ENCODE results near the gene KCTD11. TPM values are rescaled to one million over a fixed set of nuclear protein-coding genes. Genes with fewer than 3 reads are reported as not detected.

The KCTD11 gene
- total RNA-seq, 1 experiment from 2014 or later: 16.4 TPM

DNA sequence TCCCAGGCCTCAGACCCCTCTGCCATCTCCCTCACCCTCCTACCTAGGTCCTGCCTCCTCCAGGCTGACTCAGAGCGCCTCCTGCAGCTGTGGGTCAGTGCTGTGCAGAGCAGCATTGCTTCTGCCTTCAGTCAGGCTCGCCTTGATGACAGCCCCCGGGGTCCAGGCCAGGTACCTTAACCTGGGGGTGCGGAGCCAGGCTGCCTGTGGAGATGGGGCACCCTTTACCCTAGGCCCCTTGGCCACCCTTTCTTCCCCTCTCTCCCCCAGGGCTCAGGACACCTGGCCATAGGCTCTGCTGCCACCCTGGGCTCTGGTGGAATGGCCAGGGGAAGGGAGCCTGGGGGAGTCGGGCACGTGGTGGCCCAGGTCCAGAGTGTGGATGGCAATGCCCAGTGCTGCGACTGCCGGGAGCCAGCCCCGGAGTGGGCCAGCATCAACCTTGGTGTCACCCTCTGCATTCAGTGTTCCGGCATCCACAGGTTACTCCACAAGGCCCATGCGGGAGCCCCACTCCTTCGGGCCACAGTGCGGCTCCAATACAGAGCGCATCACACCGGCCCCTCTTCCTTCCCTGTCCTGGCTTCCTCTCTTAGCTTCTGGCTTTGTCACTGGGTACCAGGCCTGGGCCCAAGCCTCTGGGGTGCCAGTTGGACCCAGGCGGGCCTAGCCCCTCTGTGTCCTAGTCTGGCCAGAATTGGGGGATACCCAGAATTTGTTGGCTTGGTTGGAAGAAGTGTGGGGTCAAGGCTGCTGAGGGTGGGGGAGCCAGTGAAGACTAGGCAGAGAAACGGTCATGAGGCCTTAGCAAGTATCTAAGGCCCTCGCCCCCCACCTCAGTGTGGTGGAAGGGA is 5.0 kb upstream of the KCTD11 start:
- peaks cover 7% of the 10 kb centered on the region for H3K4me1 ChIP-seq (replicated peaks; ENCODE audit: insufficient read depth)
- no peaks in the 10 kb centered on the region for H4K20me1 ChIP-seq (ENCODE audit: insufficient read depth)
- no peak overlapping the region for H3K4me3 ChIP-seq
- H3K27me3 ChIP-seq (ENCODE audit: insufficient read depth, low read depth): peaks cover 13% of the 10 kb centered on the region
- no peak overlapping the region for H3K4me2 ChIP-seq
- H3K79me2 ChIP-seq (ENCODE audit: low read depth): peaks cover 18% of the 10 kb centered on the region
- H3K9me2 ChIP-seq (ENCODE audit: insufficient read depth): no peaks in the 10 kb centered on the region
- POLR2A ChIA-PET (ENCODE audit: unreplicated experiment): no interaction called here
- no TSS peak for BruUV-seq (replicated peaks)
- CTCF ChIA-PET: no interaction called here
- H3F3A ChIP-seq (ENCODE audit: insufficient read depth, low read depth): peaks cover 27% of the 10 kb centered on the region
- no peak for DNase-seq
- no peaks in the 10 kb centered on the region for H3K9me3 ChIP-seq (ENCODE audit: insufficient read depth, low read depth)
- H2AFZ ChIP-seq: no peak overlapping the region
- H3K36me3 ChIP-seq (ENCODE audit: low read depth): no peaks in the 10 kb centered on the region
- TF ChIP-seq, protein P1, sequence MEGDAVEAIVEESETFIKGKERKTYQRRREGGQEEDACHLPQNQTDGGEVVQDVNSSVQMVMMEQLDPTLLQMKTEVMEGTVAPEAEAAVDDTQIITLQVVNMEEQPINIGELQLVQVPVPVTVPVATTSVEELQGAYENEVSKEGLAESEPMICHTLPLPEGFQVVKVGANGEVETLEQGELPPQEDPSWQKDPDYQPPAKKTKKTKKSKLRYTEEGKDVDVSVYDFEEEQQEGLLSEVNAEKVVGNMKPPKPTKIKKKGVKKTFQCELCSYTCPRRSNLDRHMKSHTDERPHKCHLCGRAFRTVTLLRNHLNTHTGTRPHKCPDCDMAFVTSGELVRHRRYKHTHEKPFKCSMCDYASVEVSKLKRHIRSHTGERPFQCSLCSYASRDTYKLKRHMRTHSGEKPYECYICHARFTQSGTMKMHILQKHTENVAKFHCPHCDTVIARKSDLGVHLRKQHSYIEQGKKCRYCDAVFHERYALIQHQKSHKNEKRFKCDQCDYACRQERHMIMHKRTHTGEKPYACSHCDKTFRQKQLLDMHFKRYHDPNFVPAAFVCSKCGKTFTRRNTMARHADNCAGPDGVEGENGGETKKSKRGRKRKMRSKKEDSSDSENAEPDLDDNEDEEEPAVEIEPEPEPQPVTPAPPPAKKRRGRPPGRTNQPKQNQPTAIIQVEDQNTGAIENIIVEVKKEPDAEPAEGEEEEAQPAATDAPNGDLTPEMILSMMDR (conservative IDR thresholded peaks at IDR 0.05): no peak
- no peak overlapping the region for H3K27ac ChIP-seq
- intact Hi-C loops (cut with micrococcal nuclease; ENCODE audit: unreplicated experiment): loop anchor here (1.0 kb wide), 1 partner anchor 66 kb away; the partner anchor contains the start of gene SLC2A4

DNA sequence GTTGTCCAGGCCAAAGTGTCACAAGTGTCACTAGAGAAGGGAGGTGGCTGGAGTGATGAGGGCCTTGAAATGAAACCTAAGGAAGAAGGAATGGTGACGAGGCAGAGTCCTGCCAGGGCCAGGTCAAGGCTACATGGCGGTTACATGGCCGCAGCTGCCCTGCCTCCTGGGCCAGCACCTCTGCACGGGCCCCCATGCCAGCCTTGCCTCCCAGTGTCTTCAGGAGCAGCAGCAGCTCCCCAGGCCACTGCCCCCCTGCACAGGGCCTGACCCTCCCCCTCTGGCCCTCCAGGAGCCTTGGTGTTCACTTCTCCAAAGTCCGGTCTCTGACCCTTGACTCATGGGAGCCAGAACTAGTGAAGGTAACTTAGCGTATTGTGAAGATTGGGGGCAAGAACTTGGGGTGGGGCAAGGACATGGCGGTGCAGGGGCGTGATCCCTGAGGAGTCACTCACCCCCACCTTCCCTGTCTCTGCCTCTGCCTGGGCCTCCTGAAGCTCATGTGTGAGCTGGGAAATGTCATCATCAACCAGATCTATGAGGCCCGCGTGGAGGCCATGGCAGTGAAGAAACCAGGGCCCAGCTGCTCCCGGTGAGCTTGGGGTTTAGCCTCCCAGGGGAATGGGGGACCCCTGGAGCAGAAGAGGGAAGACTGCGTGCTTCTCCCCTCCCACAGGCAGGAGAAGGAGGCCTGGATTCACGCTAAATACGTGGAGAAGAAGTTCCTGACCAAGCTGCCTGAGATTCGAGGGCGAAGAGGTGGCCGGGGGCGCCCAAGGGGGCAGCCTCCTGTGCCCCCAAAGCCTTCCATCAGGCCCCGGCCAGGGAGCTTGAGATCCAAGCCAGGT is 4.1 kb upstream of the KCTD11 start:
- Histone ChIP-seq H3K4me1 (replicated peaks; ENCODE audit: insufficient read depth) (peaks cover 12% of the 10 kb centered on the region), H4K20me1 (ENCODE audit: insufficient read depth) (no peaks in the 10 kb centered on the region), H2AFZ (no peak overlapping the region), H3K9me2 (ENCODE audit: insufficient read depth) (no peaks in the 10 kb centered on the region), H3F3A (ENCODE audit: insufficient read depth, low read depth) (peaks cover 34% of the 10 kb centered on the region), H3K9me3 (ENCODE audit: insufficient read depth, low read depth) (no peaks in the 10 kb centered on the region), H3K27me3 (ENCODE audit: insufficient read depth, low read depth) (peaks cover 8% of the 10 kb centered on the region; the same call in 1 of the 2 replicates), H3K4me3 (no peak overlapping the region), H3K36me3 (ENCODE audit: low read depth) (no peaks in the 10 kb centered on the region), H3K79me2 (ENCODE audit: low read depth) (peaks cover 24% of the 10 kb centered on the region), H3K27ac (no peak overlapping the region), H3K4me2 (no peak overlapping the region)
- no TSS peak for BruUV-seq (replicated peaks)
- ChIA-PET CTCF (no interaction called here), POLR2A (ENCODE audit: unreplicated experiment) (interaction anchor here (0.6 to 0.7 kb wide), 2 partner anchors 23 to 312 kb away, joined by 3 to 11 read pairs; partner anchors contain the start of gene SLC16A13)
- DNase-seq: no peak
- intact Hi-C loops (cut with micrococcal nuclease; ENCODE audit: unreplicated experiment): no loop called here
- no peak for TF ChIP-seq EZH2 (IDR thresholded peaks at IDR 0.05; ENCODE audit: low read depth)
- TF ChIP-seq, protein P1 (conservative IDR thresholded peaks at IDR 0.05): no peak

GRCh38 chr17:7348478-7349242 is 3.3 kb upstream of the KCTD11 start:
- Histone ChIP-seq H3K4me3 (no peak overlapping the region), H3K4me1 (replicated peaks; ENCODE audit: insufficient read depth) (peaks cover 19% of the 10 kb centered on the region), H4K20me1 (ENCODE audit: insufficient read depth) (peaks cover 7% of the 10 kb centered on the region; the same call in 1 of the 2 replicates), H3K27me3 (ENCODE audit: insufficient read depth, low read depth) (0 out of 2 replicates have a peak, but pooled peaks cover 2% of the 10 kb centered on the region), H3K9me3 (ENCODE audit: insufficient read depth, low read depth) (no peaks in the 10 kb centered on the region), H3K9me2 (ENCODE audit: insufficient read depth) (no peaks in the 10 kb centered on the region), H2AFZ (no peak overlapping the region), H3F3A (ENCODE audit: insufficient read depth, low read depth) (peaks cover 35% of the 10 kb centered on the region), H3K36me3 (ENCODE audit: low read depth) (no peaks in the 10 kb centered on the region), H3K27ac (no peak overlapping the region), H3K4me2 (no peak overlapping the region), H3K79me2 (ENCODE audit: low read depth) (peaks cover 32% of the 10 kb centered on the region)
- no peak for TF ChIP-seq EZH2 (IDR thresholded peaks at IDR 0.05; ENCODE audit: low read depth)
- TF ChIP-seq, protein P1 (conservative IDR thresholded peaks at IDR 0.05): no peak
- CTCF ChIA-PET: no interaction called here
- DNase-seq: no peak
- intact Hi-C loops (cut with micrococcal nuclease; ENCODE audit: unreplicated experiment): no loop called here
- POLR2A ChIA-PET (ENCODE audit: unreplicated experiment): interaction anchor here (0.6 to 0.7 kb wide), 3 partner anchors 23 to 313 kb away, joined by 3 to 11 read pairs (median 3); partner anchors contain the start of gene SLC16A13
- BruUV-seq (replicated peaks): no TSS peak
